HG03565 (cell line): ENCODE measurements around the gene CUX1.

Experiments used
- ATAC-seq: cut with Tn5 transposase; IDR thresholded peaks from one replicate; pipeline ENCODE4 v1.9.1; 2021; ENCODE audit warnings: mild to moderate bottlenecking, moderate library complexity; ENCODE audit not compliant: unreplicated experiment

Gene CUX1

GRCh38 chr7:101952355-101953247, 135.2 kb downstream of the CUX1 start:
- no peak for ATAC-seq

DNA sequence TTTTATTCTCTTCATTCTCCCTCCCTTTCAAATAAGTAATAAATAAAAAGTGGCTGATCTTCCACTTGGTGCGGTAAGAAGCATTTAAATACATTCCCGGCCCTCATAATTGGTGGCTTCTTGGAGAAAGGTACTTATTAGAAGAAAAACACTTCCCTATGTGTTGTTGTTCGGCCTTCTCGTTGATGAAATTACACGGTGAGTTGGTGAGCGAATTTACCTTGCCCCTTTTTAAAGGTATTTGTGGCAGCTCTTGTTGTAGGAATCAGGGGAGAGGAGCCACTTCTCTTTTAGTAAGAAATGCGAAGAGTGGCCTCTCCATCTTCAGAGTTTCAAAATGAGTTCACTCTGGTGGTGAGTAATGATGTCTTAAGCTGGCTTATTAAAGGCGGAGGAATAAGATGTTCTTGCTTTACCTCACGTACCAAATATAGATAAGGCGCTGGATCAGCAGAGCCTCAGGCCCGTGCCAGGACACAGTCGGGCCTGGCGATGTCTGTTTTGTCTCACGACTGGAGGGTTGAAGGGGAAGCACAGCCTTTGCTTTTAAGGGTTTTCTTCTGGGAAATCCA, 135.9 kb downstream of the CUX1 start:
- ATAC-seq: no peak

GRCh38 chr7:101954499-101954898, 137.1 kb downstream of the CUX1 start:
- ATAC-seq: no peak

GRCh38 chr7:101956130-101956529, 138.7 kb downstream of the CUX1 start:
- no peak for ATAC-seq

GRCh38 chr7:101957744-101958525, 140.5 kb downstream of the CUX1 start:
- no peak for ATAC-seq

GRCh38 chr7:101959342-101959741, 141.9 kb downstream of the CUX1 start:
- ATAC-seq: no peak

DNA sequence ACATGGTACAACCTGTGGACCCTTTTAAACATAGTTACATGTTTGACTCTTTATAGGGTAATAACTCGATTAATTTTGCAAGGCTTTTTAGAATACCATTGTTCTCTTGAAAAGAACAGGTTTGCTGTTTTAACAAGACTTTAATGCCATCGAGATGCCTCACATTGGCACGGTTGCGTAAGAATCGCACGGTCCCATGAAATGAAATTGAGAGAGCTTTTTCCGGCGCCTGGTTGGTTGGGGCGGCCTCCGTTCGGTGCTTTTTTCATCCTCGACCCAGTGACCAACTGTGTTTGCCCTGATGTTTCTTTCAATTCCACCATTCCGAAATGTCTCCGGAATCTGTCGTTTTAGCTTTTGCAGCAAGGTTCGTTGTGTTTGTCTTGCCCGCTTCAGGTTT, 142.4 kb downstream of the CUX1 start:
- no peak for ATAC-seq

- ATAC-seq: no peak
These were observed 142.9 kb downstream of the CUX1 start for GRCh38 chr7:101960323-101960722.

GRCh38 chr7:101960985-101961708, 143.7 kb downstream of the CUX1 start:
- no peak for ATAC-seq

DNA sequence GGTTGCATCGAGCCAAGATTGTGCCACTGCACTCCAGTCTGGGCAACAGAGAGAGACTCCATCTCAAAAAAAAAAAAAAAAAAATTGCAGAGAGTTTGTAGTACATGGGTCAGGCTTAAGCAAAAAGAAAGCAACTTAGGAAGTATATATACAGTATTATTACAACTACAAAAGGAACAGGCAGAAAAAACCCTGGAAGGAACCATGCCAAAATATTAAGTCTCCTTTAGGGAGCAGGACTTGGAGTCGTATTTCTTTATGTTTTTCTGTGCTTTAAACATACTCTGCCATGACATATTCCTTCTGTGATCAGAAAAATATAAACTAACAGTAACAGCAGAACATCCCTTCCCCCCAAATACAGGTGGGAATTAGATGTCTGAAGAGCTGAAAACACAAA, 144.4 kb downstream of the CUX1 start:
- ATAC-seq: no peak

DNA sequence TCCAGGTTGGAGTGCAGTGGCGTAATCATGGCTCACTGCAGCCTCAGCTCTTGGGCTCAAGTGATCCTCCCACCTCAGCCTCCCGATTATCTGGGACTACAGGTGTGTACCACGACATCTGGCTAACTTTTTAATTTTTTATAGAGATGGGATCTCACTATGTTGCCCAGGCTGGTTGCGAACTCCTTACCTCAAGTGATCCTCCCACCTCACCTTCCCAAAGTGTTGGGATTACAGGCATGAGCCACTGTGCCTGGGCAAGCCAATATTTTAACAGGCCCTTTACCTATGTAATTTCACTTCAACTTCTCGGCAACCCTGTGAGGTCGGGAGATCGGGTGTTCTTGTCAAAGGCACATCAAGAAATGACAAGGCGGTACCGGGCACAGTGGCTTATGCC, 146.3 kb downstream of the CUX1 start:
- ATAC-seq: no peak

DNA sequence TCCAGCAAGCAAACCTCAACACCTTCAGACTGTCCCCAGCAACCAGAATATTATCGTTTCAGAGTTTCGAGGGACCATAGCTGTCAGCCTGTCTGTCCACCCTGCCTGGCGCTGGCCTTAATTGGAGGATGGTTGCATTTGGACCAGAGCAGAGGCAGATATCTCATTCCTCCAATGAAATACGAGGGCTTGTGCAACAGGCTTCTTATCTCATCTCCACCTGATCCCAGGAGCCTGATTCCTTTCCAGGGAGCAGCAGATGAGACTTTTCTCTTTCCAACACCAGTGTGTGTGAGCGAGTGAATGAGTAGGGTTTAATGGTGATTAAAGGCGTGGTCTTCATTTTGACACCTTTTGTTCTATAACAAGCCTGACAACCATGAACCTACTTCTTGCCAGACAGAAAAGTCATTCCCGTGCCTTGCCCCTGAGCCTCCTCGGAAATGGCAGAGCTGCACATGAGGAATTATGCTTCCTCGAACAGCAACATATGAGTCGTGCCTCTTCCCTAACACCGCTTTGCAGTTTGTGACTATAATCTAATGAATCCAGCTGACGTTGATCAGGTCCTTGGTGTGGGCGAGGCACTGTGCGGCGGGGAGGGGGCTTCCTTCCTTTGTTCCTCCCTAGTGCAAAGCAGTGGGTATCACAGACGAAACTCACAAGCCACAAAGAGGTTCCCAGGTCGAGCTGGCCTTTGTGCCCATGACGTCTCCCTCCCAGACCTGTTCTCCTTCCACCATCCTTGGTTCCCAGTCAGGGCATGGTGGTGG, 147.4 kb downstream of the CUX1 start:
- ATAC-seq: no peak

GRCh38 chr7:101968720-101969466, 151.5 kb downstream of the CUX1 start:
- ATAC-seq: no peak

DNA sequence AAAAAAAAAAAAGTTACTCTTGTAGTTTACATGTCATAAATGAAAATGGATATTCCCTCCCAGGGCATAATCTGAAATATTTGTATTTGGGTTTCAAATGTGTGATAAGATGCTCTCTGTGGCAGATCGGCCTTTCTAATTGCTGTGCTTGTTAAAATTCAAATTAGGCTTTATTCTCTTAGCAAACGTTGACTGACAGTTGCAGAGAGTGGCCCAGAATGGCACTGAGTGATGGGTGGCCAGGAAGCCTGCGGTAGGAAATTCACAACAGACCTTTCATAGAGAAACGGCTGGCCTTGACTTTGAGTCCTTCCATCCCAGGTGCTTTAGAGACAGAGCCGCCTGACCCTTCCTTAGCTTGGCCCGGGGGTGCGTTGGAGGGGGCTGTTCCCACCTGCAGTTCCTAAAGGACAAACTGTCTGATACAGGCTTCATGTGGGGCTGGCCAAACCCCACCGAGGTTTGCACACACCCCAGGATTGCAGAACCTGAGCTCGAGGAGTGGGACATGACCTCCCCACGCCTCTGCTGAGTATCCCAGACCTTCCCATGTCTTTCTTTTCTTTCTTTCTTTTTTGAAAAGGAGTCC, 152.7 kb downstream of the CUX1 start:
- ATAC-seq: no peak

GRCh38 chr7:101970801-101971200, 153.4 kb downstream of the CUX1 start:
- no peak for ATAC-seq

DNA sequence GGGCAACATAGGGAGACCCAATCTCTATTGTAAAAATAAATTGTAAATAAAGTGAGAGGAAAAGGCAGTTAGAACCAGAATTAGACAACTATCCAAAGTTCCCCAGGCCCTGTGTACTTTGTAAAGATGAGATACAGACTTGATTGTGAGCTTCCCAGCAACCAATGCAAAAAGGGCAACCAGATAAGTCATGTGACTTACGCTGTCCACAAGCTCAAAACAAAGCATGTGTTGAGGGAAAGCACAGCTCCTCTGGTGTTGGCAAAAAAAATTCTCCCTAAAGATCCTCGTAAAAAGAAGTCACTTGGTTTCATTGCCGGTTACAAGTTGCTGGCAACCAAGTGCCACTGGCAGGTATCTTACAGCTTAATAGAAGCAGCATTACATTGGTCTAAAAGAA, 154.0 kb downstream of the CUX1 start:
- ATAC-seq: no peak

GRCh38 chr7:101972627-101973026, 155.2 kb downstream of the CUX1 start:
- no peak for ATAC-seq

- no peak for ATAC-seq
These were observed 155.7 kb downstream of the CUX1 start for GRCh38 chr7:101973130-101973529.

GRCh38 chr7:101974393-101974792, 157.0 kb downstream of the CUX1 start:
- no peak for ATAC-seq
